ENCODE results near the gene ZBTB34. TPM values are rescaled to one million over a fixed set of nuclear protein-coding genes. Genes with fewer than 3 reads are reported as not detected.

ZBTB34 gene
- total RNA-seq, 2 donors from 2014 or later: 5.0 to 7.8 TPM

DNA sequence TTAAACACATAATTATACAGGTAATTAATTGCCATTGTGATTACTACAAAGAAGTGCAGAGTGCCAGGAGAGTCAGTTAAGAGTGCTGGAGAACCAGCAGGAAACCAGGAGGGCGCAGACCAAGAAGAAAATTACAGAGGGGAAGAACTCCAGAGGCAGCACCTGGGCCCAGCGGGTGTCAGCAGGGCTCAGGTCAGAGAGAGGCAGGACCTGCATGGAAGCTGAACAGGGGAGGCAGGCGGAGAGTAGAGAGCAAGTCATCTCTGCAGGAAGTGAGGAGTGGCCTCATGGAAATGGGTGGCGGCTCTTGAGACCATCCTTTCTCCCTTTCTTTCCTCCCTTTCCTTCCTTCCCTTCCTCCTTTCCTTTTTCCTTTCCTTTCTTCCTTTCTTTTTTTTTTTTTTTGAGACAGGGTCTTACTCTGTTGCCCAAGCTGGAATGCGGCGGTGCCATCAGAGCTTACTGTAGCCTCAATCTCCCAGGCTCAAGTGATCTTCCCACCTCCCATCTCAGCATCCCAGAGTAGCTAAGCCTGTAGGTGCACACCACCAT lies 4.0 kb upstream of the ZBTB34 start:
- no peak for ATAC-seq (replicated peaks)
- H3K36me3 Mint-ChIP-seq (ENCODE audit: low read depth): no peaks in the 10 kb centered on the region
- H3K27me3 Mint-ChIP-seq: peaks cover 26% of the 10 kb centered on the region
- H3K4me1 Mint-ChIP-seq: peaks cover 2% of the 10 kb centered on the region
- no peaks in the 10 kb centered on the region for H3K9me3 Mint-ChIP-seq
- no peak overlapping the region for H3K27ac Mint-ChIP-seq
- H3K4me3 Mint-ChIP-seq: no peak overlapping the region

DNA sequence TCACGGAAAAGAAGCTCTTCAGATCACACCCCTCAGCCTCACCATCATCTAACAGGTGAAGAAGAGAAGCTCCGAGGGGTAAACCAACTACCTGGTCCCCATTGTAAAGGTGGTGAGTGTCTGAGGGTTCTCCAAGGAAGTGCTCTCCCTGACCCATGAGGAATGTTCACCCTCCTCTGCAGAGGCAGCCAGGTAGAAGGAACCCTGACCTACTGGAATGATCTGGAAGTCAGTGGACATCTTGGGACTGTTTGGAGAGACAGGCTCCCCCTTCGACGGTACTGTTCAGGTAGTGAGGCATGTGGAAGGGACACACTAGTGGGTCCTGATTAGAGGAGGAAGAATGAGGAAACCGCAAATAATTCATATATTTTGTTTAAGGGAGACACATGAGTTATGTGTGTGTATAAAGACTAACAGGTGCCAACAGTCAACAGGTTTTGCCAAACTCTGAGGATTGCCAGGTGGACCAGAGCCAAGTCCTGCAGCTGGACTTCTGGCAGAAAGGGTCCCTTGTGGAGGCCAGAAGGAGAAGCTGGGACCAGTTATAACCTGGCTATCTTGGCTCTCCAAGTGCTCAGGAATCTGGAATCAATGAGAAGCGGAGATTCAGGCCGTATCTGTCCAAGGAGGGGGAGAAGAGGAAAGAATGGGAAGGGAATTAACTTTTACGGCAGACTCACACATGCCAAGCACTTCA lies 3.0 kb upstream of the ZBTB34 start:
- no peak overlapping the region for H3K27ac Mint-ChIP-seq
- H3K4me1 Mint-ChIP-seq: peaks cover 9% of the 10 kb centered on the region
- no peak for ATAC-seq (replicated peaks)

DNA sequence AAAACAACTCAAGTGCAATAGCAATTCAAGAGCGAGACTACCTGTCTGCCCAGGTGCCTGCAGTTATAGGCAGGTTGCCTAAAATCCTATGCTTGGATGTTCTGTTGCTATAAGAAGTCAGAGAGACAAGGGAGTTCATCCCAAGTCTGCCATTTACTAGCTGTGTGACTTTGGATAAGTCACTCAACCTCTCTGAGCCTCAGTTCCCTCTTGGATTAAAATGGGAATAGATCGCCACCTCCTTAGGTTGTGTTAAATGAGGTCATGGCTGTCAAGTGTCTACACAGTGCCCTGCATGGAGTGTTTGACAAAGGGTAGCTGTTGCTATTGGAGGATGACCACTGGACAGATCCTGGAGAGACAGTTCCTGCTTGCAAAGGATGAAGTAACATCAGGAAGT lies 1.3 kb upstream of the ZBTB34 start:
- H3K27ac Mint-ChIP-seq: peak overlapping the region; percentile 77
- peak overlapping the region; percentile 69 for H3K4me3 Mint-ChIP-seq
- peaks cover 14% of the 10 kb centered on the region for H3K4me1 Mint-ChIP-seq
- peaks cover 10% of the 10 kb centered on the region for H3K27me3 Mint-ChIP-seq
- no peaks in the 10 kb centered on the region for H3K9me3 Mint-ChIP-seq
- H3K36me3 Mint-ChIP-seq (ENCODE audit: low read depth): no peaks in the 10 kb centered on the region
- ATAC-seq (replicated peaks): no peak

More for the DNA sequence above, 3.0 kb upstream of the ZBTB34 start:
- Mint-ChIP-seq H3K27me3 (peaks cover 20% of the 10 kb centered on the region), H3K36me3 (ENCODE audit: low read depth) (no peaks in the 10 kb centered on the region), H3K9me3 (no peaks in the 10 kb centered on the region), H3K4me3 (no peak overlapping the region)

- H3K4me3 Mint-ChIP-seq: peak overlapping the region; percentile 81
- no peaks in the 10 kb centered on the region for H3K9me3 Mint-ChIP-seq
- ATAC-seq (replicated peaks): peak; percentile 47
- peaks cover 10% of the 10 kb centered on the region for H3K36me3 Mint-ChIP-seq (ENCODE audit: low read depth)
- peaks cover 14% of the 10 kb centered on the region for H3K4me1 Mint-ChIP-seq
- H3K27me3 Mint-ChIP-seq: peaks cover 3% of the 10 kb centered on the region
- peak overlapping the region; percentile 77 for H3K27ac Mint-ChIP-seq
Observed at GRCh38 chr9:126860757-126861466, 473 bp downstream of the ZBTB34 start.

DNA sequence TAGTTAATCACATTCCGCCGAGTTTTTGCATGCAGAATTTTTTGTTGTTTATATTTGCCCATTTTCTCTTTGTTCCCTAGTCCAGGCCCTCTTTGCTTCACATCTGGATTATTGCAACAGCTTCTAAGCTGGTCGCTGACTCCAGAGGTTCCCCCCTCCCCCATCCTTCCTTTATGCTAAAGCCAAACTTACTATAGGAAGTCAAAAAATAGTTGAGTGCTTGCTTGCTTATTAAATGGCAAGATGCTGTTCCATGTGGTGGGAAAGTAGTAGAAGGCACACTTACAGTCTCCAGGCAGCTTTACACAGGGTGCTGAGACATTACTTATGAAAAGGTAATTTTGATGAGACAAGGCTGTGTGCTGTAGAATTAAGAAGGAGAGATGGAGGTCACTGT lies 1.3 kb downstream of the ZBTB34 start:
- peaks cover 18% of the 10 kb centered on the region for H3K36me3 Mint-ChIP-seq (ENCODE audit: low read depth)
- peaks cover 18% of the 10 kb centered on the region for H3K4me1 Mint-ChIP-seq
- no peak for ATAC-seq (replicated peaks)
- peak overlapping the region; percentile 77 for H3K27ac Mint-ChIP-seq
- H3K27me3 Mint-ChIP-seq: no peaks in the 10 kb centered on the region
- no peaks in the 10 kb centered on the region for H3K9me3 Mint-ChIP-seq
- peak overlapping the region; percentile 81 for H3K4me3 Mint-ChIP-seq

DNA sequence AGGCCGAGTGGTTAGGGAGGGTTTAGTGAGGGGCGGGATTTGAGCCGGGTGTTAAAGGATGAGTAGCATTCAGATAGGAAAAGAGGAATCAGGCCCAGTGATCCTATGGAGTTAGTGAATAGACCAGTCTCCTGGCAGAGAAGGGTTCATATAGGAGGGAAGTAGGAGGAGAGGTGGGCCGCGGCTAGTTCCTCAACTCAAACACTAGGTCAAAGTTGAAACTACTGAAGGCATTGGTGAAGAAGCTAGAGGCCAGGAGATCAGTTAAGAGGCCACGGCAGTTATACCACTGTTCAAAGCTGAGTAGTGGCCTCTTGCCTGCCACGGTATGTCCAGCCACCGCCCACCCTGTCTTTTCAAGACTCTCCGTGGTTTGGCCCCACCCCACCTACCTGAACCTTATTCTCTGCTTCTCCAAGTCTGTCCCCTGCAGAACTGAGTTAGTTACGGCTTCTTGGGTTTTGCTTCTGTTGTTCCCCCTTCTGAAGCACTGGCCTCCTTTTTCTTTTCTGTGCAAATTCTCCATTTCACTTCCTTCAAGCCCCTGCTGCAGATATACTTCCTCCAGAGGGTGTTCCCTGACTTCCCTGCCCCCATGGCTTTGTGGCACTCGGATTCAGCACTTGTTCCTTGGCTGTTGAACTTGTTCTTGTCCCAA lies 1.8 kb downstream of the ZBTB34 start:
- Mint-ChIP-seq H3K4me1 (peaks cover 18% of the 10 kb centered on the region), H3K27me3 (no peaks in the 10 kb centered on the region), H3K27ac (peak overlapping the region; percentile 77)

GRCh38 chr9:126864771-126865170 lies 4.3 kb downstream of the ZBTB34 start:
- H3K27me3 Mint-ChIP-seq: no peaks in the 10 kb centered on the region
- H3K4me1 Mint-ChIP-seq: peaks cover 22% of the 10 kb centered on the region
- H3K4me3 Mint-ChIP-seq: no peak overlapping the region
- H3K36me3 Mint-ChIP-seq (ENCODE audit: low read depth): peaks cover 39% of the 10 kb centered on the region
- no peak for ATAC-seq (replicated peaks)
- no peak overlapping the region for H3K27ac Mint-ChIP-seq
- no peaks in the 10 kb centered on the region for H3K9me3 Mint-ChIP-seq

More for the DNA sequence above, 1.8 kb downstream of the ZBTB34 start:
- ATAC-seq (replicated peaks): no peak
- H3K36me3 Mint-ChIP-seq (ENCODE audit: low read depth): peaks cover 23% of the 10 kb centered on the region
- H3K4me3 Mint-ChIP-seq: peak overlapping the region; percentile 81
- H3K9me3 Mint-ChIP-seq: no peaks in the 10 kb centered on the region

DNA sequence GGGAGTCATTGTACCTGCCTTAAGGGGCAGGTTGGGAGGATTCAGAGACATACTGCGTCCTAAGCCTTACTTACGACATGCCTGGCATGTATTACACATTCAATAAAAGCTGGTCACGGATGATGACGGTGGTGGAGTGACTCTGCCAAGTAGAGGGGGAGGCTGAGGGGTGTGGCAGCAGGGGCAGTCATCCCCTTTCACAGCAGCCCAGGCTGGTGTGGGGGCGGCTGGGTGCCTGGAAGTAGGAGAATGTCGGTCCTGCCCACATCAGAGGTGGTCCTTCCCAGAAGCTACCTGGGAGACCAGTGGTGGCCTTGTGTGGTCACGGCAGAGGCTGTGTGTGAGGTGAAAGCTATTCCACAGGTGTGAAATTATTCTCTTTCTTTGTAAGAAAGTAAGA lies 8.9 kb downstream of the ZBTB34 start:
- H3K36me3 Mint-ChIP-seq (ENCODE audit: low read depth): peaks cover 39% of the 10 kb centered on the region
- no peaks in the 10 kb centered on the region for H3K9me3 Mint-ChIP-seq
- ATAC-seq (replicated peaks): no peak
- H3K4me3 Mint-ChIP-seq: no peak overlapping the region
- H3K27ac Mint-ChIP-seq: no peak overlapping the region
- H3K27me3 Mint-ChIP-seq: no peaks in the 10 kb centered on the region
- H3K4me1 Mint-ChIP-seq: peaks cover 15% of the 10 kb centered on the region

GRCh38 chr9:126872516-126872915 lies 12.1 kb downstream of the ZBTB34 start:
- Mint-ChIP-seq H3K9me3 (no peaks in the 10 kb centered on the region), H3K4me3 (no peak overlapping the region), H3K4me1 (peaks cover 21% of the 10 kb centered on the region), H3K27me3 (no peaks in the 10 kb centered on the region), H3K36me3 (ENCODE audit: low read depth) (peaks cover 13% of the 10 kb centered on the region), H3K27ac (no peak overlapping the region)
- ATAC-seq (replicated peaks): peak; percentile 37

- no peak for ATAC-seq (replicated peaks)
- H3K27ac Mint-ChIP-seq: no peak overlapping the region
Observed at GRCh38 chr9:126874546-126875314, 14.3 kb downstream of the ZBTB34 start.

DNA sequence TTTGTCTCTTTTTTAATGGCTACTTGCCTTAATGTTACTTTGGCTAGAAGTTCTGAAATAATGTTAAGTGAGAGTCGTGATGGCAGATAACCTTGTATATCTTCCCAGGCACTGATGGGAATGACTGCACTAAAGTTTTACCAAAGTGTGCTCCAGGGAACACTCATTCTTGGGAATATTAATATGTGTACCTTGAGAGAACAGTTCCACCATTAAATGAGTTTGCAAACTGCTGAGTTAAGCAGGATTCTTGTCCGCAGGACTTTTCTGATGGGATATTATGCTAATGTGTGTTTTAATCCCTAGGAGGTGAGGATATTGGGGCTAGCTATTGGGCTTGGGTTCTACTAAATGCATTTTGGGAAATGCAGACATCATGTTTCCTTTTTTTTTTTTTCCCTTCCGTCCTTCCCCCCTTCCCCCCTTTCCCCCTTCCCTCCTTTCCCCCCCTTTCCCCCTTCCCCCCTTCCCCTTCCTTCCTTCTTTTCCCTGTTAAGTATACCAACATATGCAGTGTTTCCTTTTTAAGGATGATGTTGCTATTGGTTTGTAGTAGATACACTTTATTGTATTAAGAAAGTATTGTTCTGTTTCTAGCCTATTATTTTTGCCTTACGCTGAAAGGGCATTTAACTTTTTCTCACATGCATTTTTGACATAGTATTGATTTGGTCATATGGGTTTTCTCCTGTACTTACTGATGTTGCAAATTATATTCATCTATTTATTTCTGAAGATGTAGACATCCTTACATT lies 15.5 kb downstream of the ZBTB34 start:
- Mint-ChIP-seq H3K27ac (peak overlapping the region; percentile 24), H3K9me3 (no peaks in the 10 kb centered on the region), H3K27me3 (no peaks in the 10 kb centered on the region), H3K4me1 (peaks cover 17% of the 10 kb centered on the region), H3K4me3 (no peak overlapping the region), H3K36me3 (ENCODE audit: low read depth) (peaks cover 22% of the 10 kb centered on the region)
- ATAC-seq (replicated peaks): no peak

More at GRCh38 chr9:126874546-126875314, 14.3 kb downstream of the ZBTB34 start:
- Mint-ChIP-seq H3K4me3 (no peak overlapping the region), H3K27me3 (no peaks in the 10 kb centered on the region), H3K4me1 (peaks cover 17% of the 10 kb centered on the region), H3K36me3 (ENCODE audit: low read depth) (peaks cover 10% of the 10 kb centered on the region), H3K9me3 (no peaks in the 10 kb centered on the region)

DNA sequence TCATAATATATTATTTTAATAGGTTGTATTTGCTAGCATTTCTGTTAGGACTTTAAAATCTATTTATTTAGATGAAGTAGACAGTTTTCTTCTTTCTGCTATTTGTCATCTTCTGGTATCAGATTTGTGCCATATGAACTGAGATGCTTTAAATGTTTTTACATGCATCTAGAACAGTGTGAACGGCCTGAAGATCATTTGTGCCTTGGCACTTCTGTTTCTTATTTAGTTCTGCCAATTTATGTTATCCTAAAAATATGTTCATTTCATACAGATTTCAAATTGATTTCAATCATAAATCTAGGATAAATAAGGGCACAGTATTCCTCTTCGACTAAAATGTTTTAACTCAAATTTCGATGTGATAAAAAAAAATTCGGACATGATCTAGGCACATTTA lies 16.1 kb downstream of the ZBTB34 start:
- peak overlapping the region; percentile 31 for H3K27ac Mint-ChIP-seq
- no peaks in the 10 kb centered on the region for H3K9me3 Mint-ChIP-seq
- peaks cover 17% of the 10 kb centered on the region for H3K4me1 Mint-ChIP-seq
- H3K27me3 Mint-ChIP-seq: no peaks in the 10 kb centered on the region
- H3K4me3 Mint-ChIP-seq: no peak overlapping the region
- ATAC-seq (replicated peaks): no peak
- peaks cover 25% of the 10 kb centered on the region for H3K36me3 Mint-ChIP-seq (ENCODE audit: low read depth)

GRCh38 chr9:126877418-126877817 lies 17.0 kb downstream of the ZBTB34 start:
- H3K9me3 Mint-ChIP-seq: no peaks in the 10 kb centered on the region
- no peak overlapping the region for H3K4me3 Mint-ChIP-seq
- no peaks in the 10 kb centered on the region for H3K27me3 Mint-ChIP-seq
- peak overlapping the region; percentile 31 for H3K27ac Mint-ChIP-seq
- peaks cover 34% of the 10 kb centered on the region for H3K36me3 Mint-ChIP-seq (ENCODE audit: low read depth)
- H3K4me1 Mint-ChIP-seq: peaks cover 13% of the 10 kb centered on the region
- ATAC-seq (replicated peaks): no peak

Measured in activated T-helper 17 cell treated with anti-CD3 and anti-CD28 coated beads, Interleukin-2, amount 50 U/mL, for 72 hours (primary cell).